NB4 (cell line): ENCODE measurements around the gene PLPPR1.

Experiments
- POLR2A ChIP-seq: IDR thresholded peaks from 2 replicates; pipeline ENCODE4 v1.6.1; 2011; ENCODE audit warnings: mild to moderate bottlenecking; ENCODE audit not compliant: insufficient read length; ENCODE audit errors: extremely low read depth
- TF ChIP-seq, protein P1 (sequence below): IDR thresholded peaks from one replicate; pipeline ENCODE4 v1.5.1; 2012; ENCODE audit warnings: low read depth, low read length

GRCh38 chr9:101324245-101324804 lies 295.8 kb downstream of the PLPPR1 start:
- TF ChIP-seq, protein P1, sequence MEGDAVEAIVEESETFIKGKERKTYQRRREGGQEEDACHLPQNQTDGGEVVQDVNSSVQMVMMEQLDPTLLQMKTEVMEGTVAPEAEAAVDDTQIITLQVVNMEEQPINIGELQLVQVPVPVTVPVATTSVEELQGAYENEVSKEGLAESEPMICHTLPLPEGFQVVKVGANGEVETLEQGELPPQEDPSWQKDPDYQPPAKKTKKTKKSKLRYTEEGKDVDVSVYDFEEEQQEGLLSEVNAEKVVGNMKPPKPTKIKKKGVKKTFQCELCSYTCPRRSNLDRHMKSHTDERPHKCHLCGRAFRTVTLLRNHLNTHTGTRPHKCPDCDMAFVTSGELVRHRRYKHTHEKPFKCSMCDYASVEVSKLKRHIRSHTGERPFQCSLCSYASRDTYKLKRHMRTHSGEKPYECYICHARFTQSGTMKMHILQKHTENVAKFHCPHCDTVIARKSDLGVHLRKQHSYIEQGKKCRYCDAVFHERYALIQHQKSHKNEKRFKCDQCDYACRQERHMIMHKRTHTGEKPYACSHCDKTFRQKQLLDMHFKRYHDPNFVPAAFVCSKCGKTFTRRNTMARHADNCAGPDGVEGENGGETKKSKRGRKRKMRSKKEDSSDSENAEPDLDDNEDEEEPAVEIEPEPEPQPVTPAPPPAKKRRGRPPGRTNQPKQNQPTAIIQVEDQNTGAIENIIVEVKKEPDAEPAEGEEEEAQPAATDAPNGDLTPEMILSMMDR: no peak
- no peak for TF ChIP-seq POLR2A
